Fibroblast of skin of right biceps (primary cell): ENCODE results near the gene SLC25A10.
"Not testable (repeated sequence)": the region's sequence is repeated elsewhere in the genome, so short reads cannot be mapped to it uniquely, and the experiment has no call there.

ENCODE experiments used
- DNase-seq: peaks from one replicate; pipeline ENCODE4 v3.0.0-alpha.2; 2013

The SLC25A10 gene

GRCh38 chr17:81722184-81723120, 10.4 kb downstream of the SLC25A10 start:
- DNase-seq = no peak

GRCh38 chr17:81723651-81724209, 11.6 kb downstream of the SLC25A10 start:
- no peak for DNase-seq

- DNase-seq = no peak
Measured at GRCh38 chr17:81725439-81725838, 13.4 kb downstream of the SLC25A10 start.

DNA sequence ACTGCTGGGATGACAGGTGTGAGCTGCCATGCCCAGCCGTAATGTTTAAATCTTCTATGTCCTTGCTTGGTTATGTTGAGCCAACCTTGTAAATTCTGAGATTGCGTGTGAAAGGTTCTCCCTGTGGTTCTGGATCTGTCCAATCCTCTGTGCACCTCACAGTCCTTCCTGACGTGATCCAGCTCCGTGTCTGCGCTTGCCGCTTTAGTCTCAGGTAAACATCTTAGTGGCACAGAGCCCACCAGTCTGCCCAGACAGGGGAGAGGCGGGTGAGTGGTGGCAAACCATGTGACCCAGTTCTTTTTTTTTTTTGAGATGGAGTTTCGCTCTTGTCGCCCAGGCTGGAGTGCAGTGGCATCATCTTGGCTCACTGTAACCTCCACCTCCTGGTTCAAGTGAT, 13.9 kb downstream of the SLC25A10 start:
- no peak for DNase-seq

DNA sequence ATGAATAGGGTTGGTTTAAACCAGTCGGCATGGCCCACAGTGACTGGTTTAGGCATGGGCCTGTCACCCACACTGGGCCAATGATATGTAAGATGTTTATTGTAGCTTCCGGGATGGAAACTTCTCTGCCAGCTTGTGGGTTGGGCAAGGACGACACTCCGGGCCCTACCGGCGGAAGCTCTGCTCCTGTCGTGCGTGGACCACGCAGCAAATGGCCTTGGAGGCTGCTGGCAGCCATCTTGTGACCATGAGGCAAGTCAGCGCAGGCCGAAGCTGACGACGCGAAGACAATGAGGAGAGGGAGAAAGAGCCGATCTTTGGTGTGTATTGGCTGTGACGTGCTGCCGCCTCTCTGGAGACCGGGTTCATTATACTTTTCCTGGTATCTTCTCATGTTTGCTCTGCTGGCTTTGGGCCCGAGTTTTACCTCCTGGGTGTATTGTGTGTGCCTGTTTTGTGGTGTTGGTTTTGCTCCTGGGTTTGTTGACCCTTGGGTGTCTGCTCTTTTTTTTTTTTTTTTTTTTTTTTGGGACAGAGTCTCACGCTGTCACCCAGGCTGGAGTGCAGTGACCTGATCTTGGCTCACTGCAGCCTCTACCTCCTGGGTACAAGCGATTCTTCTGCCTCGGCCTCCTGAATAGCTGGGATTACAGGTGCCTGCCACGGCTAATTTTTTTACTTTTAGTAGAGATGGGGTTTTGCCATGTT, 15.4 kb downstream of the SLC25A10 start:
- DNase-seq = no peak

- DNase-seq = peak; percentile 61
Measured at GRCh38 chr17:81733507-81734404, 21.7 kb downstream of the SLC25A10 start.

GRCh38 chr17:81734405-81735263, 22.6 kb downstream of the SLC25A10 start:
- DNase-seq = no peak

- DNase-seq = peak; percentile 54
Measured at GRCh38 chr17:81735264-81736102, 23.4 kb downstream of the SLC25A10 start.

DNA sequence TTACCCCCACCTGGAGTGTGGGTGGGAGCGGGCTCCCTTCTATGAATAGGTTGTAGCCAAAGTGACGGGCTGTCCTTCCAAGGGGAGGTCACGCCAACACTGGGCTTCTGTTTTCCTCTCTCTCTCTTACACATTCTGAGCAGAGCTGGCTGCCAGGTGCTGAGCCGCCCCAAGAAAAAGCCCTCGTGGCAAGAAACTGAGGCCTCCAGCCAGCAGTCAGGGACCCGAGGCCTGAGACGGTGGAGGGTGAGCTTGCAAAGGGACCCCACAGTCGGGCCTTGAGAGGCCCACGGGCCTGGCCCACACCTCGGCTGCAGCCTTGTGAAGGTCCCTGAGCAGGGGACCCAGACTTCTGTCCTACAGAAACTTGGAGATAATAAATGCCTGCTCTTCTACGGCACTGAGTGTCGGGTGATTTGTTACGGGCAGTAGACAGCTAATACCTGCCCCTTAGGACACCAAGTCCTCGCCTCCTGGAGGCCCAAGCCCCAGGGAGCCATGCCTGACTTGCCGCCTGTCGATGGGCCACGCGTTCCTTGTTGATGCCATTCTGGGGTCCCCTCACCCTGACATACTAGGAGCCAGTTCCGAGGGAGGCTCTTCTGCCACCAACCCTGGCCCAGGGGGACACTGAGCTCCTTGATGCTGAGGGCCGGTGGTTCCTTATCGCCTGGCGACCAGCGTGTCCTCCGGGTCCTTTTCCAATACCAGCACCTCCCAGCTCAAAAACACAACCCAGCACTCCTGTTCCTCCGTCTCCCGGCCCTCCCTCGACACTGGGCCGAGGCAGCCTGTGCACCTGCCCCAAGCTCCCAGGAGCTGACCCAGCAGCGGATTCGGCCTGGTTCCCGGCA, 26.1 kb downstream of the SLC25A10 start:
- DNase-seq = no peak

- DNase-seq = no peak
Measured at GRCh38 chr17:81738801-81739393, 26.8 kb downstream of the SLC25A10 start.

GRCh38 chr17:81739593-81739992, 27.5 kb downstream of the SLC25A10 start:
- not testable (repeated sequence) for DNase-seq

GRCh38 chr17:81740395-81740961, 28.4 kb downstream of the SLC25A10 start:
- DNase-seq = no peak

GRCh38 chr17:81741049-81741593, 29.0 kb downstream of the SLC25A10 start:
- DNase-seq = no peak

GRCh38 chr17:81741594-81742452, 29.7 kb downstream of the SLC25A10 start:
- no peak for DNase-seq
